Measurements from ENCODE around the gene NTRK2.

Gene NTRK2

GRCh38 chr9:84668196-84669012 lies 1.1 kb upstream of the NTRK2 start:
- peak; percentile 69 for TF ChIP-seq CTCF (IDR thresholded peaks at IDR 0.05; ENCODE audit: borderline replicate concordance, insufficient read depth, low read depth, low read length)
- peak overlapping the region; percentile 39 for H3K4me3 ChIP-seq (ENCODE audit: low read depth, low read length)

DNA sequence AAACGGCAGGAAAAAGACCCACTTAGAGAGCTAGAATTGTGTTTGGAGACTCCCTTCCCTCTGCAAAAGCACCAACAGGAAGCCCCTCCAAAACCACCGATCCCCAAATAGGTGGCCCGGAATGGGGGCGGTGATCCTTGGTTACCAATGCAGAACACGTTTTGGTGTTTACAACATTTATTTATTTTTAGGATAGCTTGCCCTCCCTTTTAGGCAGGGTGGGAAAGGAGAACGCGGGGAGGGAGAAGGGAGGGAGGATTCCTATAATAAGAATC lies 579 bp upstream of the NTRK2 start:
- no peak for TF ChIP-seq CTCF (IDR thresholded peaks at IDR 0.05; ENCODE audit: borderline replicate concordance, insufficient read depth, low read depth, low read length)
- no peak overlapping the region for H3K4me3 ChIP-seq (ENCODE audit: low read depth, low read length)

GRCh38 chr9:84670138-84671041 lies 861 bp downstream of the NTRK2 start:
- H3K4me3 ChIP-seq (ENCODE audit: low read depth, low read length), result no peak overlapping the region
- TF ChIP-seq CTCF (IDR thresholded peaks at IDR 0.05; ENCODE audit: borderline replicate concordance, insufficient read depth, low read depth, low read length), result no peak

DNA sequence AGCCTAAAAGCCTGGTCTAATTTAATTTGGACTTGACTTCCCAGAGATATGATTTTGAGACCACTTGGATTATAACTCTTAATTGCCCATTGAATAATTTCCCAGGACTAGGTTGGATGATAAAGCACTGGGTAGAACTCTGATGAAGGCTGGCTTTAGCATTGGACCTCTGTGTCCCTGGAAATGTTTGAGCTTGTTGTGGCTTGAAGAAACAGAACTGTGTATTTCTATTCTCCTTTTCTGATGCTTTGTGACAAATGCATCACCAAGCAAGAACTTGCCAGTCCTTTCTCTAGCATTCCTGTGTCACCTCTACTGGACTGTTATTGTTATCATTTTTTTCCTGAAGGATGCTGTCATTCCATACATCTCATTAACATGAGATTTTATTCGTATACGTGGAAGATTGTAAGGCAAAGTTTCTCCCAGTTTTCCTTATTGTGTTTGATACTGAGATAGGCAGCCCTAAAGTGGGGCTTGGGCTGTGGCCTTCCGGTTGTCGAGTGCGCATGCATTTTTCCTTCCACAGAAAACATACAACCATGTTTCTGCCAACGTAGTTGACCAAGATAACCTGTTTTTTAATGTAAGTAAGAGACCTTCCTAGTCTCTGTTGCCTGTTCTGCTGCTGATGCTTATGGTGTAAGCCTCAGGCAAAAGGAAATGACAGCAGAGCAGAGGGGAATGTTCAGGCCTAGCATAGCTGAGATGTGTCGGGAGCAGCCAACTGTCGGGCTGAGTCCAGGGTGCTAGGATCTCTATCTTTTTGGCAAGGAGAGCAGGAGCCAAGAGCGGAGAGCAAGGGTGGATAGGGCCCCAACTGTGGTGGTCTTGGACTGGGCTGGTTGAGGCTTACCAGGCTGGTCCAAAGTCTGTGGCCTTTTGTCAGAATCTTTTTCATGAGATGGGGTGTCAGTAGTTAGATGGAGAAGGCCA lies 2.3 kb downstream of the NTRK2 start:
- H3K4me3 ChIP-seq (ENCODE audit: low read depth, low read length), result no peak overlapping the region
- TF ChIP-seq CTCF (IDR thresholded peaks at IDR 0.05; ENCODE audit: borderline replicate concordance, insufficient read depth, low read depth, low read length), result no peak

DNA sequence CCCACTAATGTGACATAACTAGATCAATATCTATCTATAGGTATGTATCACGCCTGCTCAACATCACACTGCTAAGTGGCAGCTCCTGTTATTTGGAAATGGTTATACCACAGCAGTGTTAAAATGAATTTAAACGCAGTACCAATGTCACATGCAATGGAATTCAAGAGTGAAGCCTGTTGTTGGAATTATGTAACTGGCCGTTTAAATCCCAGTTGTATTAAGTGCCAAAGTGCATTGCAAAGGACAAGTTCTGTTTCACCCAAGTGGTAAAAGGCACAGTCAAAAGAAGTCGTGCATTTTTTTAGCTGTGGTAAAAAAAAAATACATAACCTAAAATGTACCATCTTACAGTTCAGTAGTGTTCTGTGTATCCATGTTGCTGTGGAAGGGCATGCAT lies 4.3 kb downstream of the NTRK2 start:
- no peak for TF ChIP-seq CTCF (IDR thresholded peaks at IDR 0.05; ENCODE audit: borderline replicate concordance, insufficient read depth, low read depth, low read length)
- H3K4me3 ChIP-seq (ENCODE audit: low read depth, low read length), result no peak overlapping the region

- TF ChIP-seq CTCF (IDR thresholded peaks at IDR 0.05; ENCODE audit: borderline replicate concordance, insufficient read depth, low read depth, low read length), result no peak
- H3K4me3 ChIP-seq (ENCODE audit: low read depth, low read length), result no peak overlapping the region
These were observed 7.6 kb downstream of the NTRK2 start for GRCh38 chr9:84677080-84677479.

Data from GM12875 (cell line).